Measurements from ENCODE around the gene PLCH1.

DNA sequence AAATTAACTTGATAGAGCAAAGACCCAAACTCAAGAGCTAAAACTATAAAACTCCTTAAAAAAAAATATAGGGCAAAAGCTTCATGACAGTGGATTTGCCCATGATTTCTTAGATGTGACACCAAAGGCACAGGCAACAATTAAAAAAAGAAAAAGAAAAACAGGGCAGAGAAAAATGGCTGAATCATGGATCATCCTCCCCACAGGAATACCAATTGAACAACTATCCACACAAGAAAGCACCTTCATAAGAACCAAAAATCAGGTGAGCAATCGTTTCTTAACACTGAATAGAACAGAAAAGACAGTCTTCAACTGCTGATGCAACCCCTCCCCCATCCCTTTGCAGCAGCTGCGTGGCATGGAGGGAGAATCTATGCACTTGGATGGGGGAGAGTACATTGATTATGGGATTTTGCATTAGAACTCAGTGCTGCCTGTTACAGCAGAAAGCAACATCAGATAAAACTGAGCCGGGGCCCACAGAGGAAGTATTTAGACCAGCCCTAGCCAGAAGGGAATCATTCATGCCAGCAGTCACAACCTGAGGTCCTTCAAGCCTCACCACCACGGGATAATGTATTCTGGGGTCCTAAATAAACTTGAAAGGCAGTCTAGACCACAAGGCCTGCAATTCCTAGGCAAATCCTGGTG, 45.5 kb upstream of the PLCH1 start:
- TF ChIP-seq EZH2 (IDR thresholded peaks at IDR 0.05; ENCODE audit: low read length, unreplicated experiment) (no peak), EZH2phosphoT487 (IDR thresholded peaks at IDR 0.05; ENCODE audit: borderline replicate concordance, low read length) (no peak)
